ENCODE measurements around the gene TSHZ2.

- TF ChIP-seq CTCF (IDR thresholded peaks at IDR 0.05): no peak
- TF ChIP-seq POLR2A (IDR thresholded peaks at IDR 0.05): no peak
These were observed 100.9 kb downstream of the TSHZ2 start for GRCh38 chr20:53072923-53073579.

Measured in testis (tissue), 2 donors.